ENCODE results near the gene USP8. TPM values are rescaled to one million over a fixed set of nuclear protein-coding genes. Genes with fewer than 3 reads are reported as not detected.

Gene USP8
- total and polyA plus RNA-seq, 2 of the 4 experiments (the other 2 are of a cell fraction): 25.4 to 52.2 TPM

DNA sequence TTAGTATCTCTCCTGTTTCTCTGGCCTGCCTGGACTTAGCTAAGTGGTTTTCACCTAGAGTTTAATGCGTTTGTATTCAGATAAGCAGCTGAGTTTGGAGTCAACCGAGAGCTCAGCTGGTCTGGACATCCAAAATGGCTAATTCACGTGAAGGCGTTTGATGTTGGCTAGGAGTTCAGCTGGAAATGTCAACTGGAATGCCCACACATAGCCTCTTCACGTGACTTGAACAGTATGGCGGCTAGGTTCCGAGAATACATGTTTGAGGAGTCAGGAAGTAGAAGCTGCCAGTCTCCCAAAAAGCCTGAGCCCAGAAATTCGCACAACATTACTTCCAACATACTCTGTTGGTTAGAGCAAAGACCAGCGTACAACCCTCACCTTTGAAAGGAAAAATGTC lies 2.2 kb downstream of the USP8 start:
- Histone ChIP-seq H4K5ac (ENCODE audit: low read depth, low read length) (no peak overlapping the region), H4K91ac (ENCODE audit: insufficient read depth, low read depth, low read length) (no peak overlapping the region), H3K9me1 (ENCODE audit: insufficient read depth, low read length) (peaks cover 8% of the 10 kb centered on the region; the same call in 1 of the 2 replicates), H3K4ac (ENCODE audit: low read depth, low read length) (no peak overlapping the region), H4K8ac (ENCODE audit: low read depth in 2 of 2, low read length in 2 of 2) (no peak overlapping the region), H3K4me1 (ENCODE audit: control insufficient read depth, insufficient read depth, low read length) (peaks cover 2% of the 10 kb centered on the region; the same call in 1 of the 2 replicates), H3K4me2 (ENCODE audit: low read depth, low read length) (no peak overlapping the region), H3K9me3 (ENCODE audit: control insufficient read depth, insufficient read depth, low read length) (no peaks in the 10 kb centered on the region), H2AK5ac (ENCODE audit: low read depth, low read length) (no peak overlapping the region), H4K20me1 (ENCODE audit: insufficient read depth, low read length) (peaks cover 19% of the 10 kb centered on the region), H3K36me3 (ENCODE audit: control insufficient read depth, insufficient read depth, low read length) (no peaks in the 10 kb centered on the region; the same call in 1 of the 2 replicates), H3K27me3 (ENCODE audit: control insufficient read depth, insufficient read depth, low read length) (no peaks in the 10 kb centered on the region), H2BK5ac (ENCODE audit: low read depth, low read length, poor library complexity, severe bottlenecking) (no peak overlapping the region), H2BK15ac (ENCODE audit: low read depth, low read length) (no peak overlapping the region), H3K27ac (ENCODE audit: insufficient read depth, low read length) (no peak overlapping the region), H3K79me1 (ENCODE audit: low read depth in 1 of 2, low read length in 2 of 2) (peaks cover 8 to 36% of the 10 kb centered on the region in 2 experiments; a peak in 3 of 4 replicates), H2BK20ac (ENCODE audit: low read depth, low read length) (no peak overlapping the region), H3K4me3 (ENCODE audit: insufficient read depth, low read depth, low read length) (no peak overlapping the region), H3K14ac (replicated peaks; ENCODE audit: low read depth, low read length) (no peak overlapping the region), H3K18ac (ENCODE audit: low read depth, low read length) (no peak overlapping the region), H3K56ac (ENCODE audit: extremely low read depth, insufficient read depth, low read length) (no peak overlapping the region), H2AFZ (replicated peaks; ENCODE audit: low read length, poor library complexity) (no peak overlapping the region), H3K9ac (ENCODE audit: low read depth, low read length) (no peak overlapping the region), H3K23ac (ENCODE audit: low read depth, low read length) (no peak overlapping the region), H2AK9ac (replicated peaks; ENCODE audit: low read depth, low read length, poor library complexity) (no peak overlapping the region), H2BK120ac (ENCODE audit: low read depth, low read length) (no peak overlapping the region)
- dilution Hi-C loops (cut with HindIII; ENCODE audit: low sequenced_read_pairs, unreplicated experiment): no loop called here
- intact Hi-C loops (cut with micrococcal nuclease): no loop called here
- no TSS peak for BruUV-seq (replicated peaks)
- no peak for DNase-seq
- ChIA-PET POLR2A (ENCODE audit: unreplicated experiment) (no interaction called here), CTCF (no interaction called here)
- TF ChIP-seq RAD21 (IDR thresholded peaks at IDR 0.05; ENCODE audit: low read length) (no peak), MXI1 (IDR thresholded peaks at IDR 0.05; ENCODE audit: borderline replicate concordance, low read depth, low read length) (no peak), POLR2A (IDR thresholded peaks at IDR 0.05; ENCODE audit: low read depth, low read length) (no peak), CHD1 (IDR thresholded peaks at IDR 0.05; ENCODE audit: low read depth, low read length) (no peak), FOS (IDR thresholded peaks at IDR 0.05; ENCODE audit: low read depth, low read length) (no peak), BHLHE40 (IDR thresholded peaks at IDR 0.05; ENCODE audit: low read depth, low read length) (no peak), MAFK (IDR thresholded peaks at IDR 0.05; ENCODE audit: low read depth, low read length) (no peak), CEBPB (IDR thresholded peaks at IDR 0.05; ENCODE audit: low read depth, low read length) (no peak), NFE2L2 (IDR thresholded peaks at IDR 0.05; ENCODE audit: low read depth, low read length) (no peak), RFX5 (IDR thresholded peaks at IDR 0.05; ENCODE audit: low read depth, low read length) (no peak), CTCF (conservative IDR thresholded peaks at IDR 0.05; ENCODE audit: low read depth, low read length) (no peak), MAZ (IDR thresholded peaks at IDR 0.05; ENCODE audit: borderline replicate concordance, low read depth, low read length) (no peak), SMC3 (IDR thresholded peaks at IDR 0.05; ENCODE audit: low read depth, low read length) (no peak), RCOR1 (IDR thresholded peaks at IDR 0.05; ENCODE audit: insufficient replicate concordance, low read length) (no peak)
- TF ChIP-seq, protein P1, sequence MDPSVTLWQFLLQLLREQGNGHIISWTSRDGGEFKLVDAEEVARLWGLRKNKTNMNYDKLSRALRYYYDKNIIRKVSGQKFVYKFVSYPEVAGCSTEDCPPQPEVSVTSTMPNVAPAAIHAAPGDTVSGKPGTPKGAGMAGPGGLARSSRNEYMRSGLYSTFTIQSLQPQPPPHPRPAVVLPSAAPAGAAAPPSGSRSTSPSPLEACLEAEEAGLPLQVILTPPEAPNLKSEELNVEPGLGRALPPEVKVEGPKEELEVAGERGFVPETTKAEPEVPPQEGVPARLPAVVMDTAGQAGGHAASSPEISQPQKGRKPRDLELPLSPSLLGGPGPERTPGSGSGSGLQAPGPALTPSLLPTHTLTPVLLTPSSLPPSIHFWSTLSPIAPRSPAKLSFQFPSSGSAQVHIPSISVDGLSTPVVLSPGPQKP (IDR thresholded peaks at IDR 0.05; ENCODE audit: borderline replicate concordance, low read depth, low read length): no peak
- TF ChIP-seq, protein P2, sequence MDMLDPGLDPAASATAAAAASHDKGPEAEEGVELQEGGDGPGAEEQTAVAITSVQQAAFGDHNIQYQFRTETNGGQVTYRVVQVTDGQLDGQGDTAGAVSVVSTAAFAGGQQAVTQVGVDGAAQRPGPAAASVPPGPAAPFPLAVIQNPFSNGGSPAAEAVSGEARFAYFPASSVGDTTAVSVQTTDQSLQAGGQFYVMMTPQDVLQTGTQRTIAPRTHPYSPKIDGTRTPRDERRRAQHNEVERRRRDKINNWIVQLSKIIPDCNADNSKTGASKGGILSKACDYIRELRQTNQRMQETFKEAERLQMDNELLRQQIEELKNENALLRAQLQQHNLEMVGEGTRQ (IDR thresholded peaks at IDR 0.05; ENCODE audit: low read depth, low read length): no peak
- in situ Hi-C loops (cut with MboI; ENCODE audit: low sequenced_read_pairs): no loop called here
- no peak for ATAC-seq (ENCODE audit: low read depth)
- WGBS, 2 experiments (ENCODE audit: extremely low coverage in 2 of 2, insufficient read length in 1 of 2): no CpG with 5 or more reads among the region's 9 CpGs
